HCT116 (cell line): ENCODE measurements around the gene PRR5L. TPM values are rescaled to one million over a fixed set of nuclear protein-coding genes. Genes with fewer than 3 reads are reported as not detected.

Experiments used
- ATAC-seq: fragments of 200-7000 bp; cut with Tn5 transposase; 2 replicates; pipeline ENCODE4 v1.9.1; 2020; ENCODE audit warnings: mild to moderate bottlenecking, moderate library complexity
- BruUV-seq: library from RNA; stranded (reverse); fragments of 400-500 nt; replicated peaks from 2 replicates; lab custom pipeline; 2021; lab: Mats Ljungman, UMichigan
- CTCF ChIA-PET: fragments of 300-600 bp; sonication (Branson Sonifier 250); formaldehyde crosslinking; loops from one replicate; lab custom pipeline; 2021; ENCODE audit warnings: antibody characterized with exemption; lab: Charles Lee
- POLR2A ChIA-PET: fragments of 300-600, 350-600 bp; sonication (Branson Sonifier 250); formaldehyde crosslinking; loops from one replicate; lab custom pipeline; 2021; ENCODE audit warnings: antibody characterized with exemption; lab: Charles Lee
- RAD21 ChIA-PET, 2 experiments: fragments of 300-600 bp; sonication (Branson Sonifier 250); formaldehyde crosslinking; loops; one replicate each; lab custom pipeline; 2023; ENCODE audit warnings: low total read pairs in 2 of 2; ENCODE audit not compliant: uncharacterized antibody in 2 of 2, unreplicated experiment in 2 of 2, low non-redundant PET in 1 of 2; lab: Charles Lee
- DNase-seq: peaks from one replicate; pipeline ENCODE4 v3.0.0-alpha.2; 2010; ENCODE audit warnings: low read depth, low spot score
- H2AFZ ChIP-seq: fragments of 200-600 bp; shearing (Covaris generic), sonication (generic); 2 replicates; pipeline ENCODE4 v1.6.1; 2017; ENCODE audit warnings: low read depth, mixed run types, mixed read lengths, antibody characterized with exemption, low read length; ENCODE audit not compliant: poor library complexity, severe bottlenecking
- H3K27ac ChIP-seq: 2 replicates; pipeline ENCODE4 v1.5.1; 2012; ENCODE audit warnings: low read depth, low read length
- H3K27me3 ChIP-seq: fragments of 200-600 bp; sonication (generic); 2 replicates; pipeline ENCODE4 v1.6.1; 2016; ENCODE audit warnings: mixed run types, low read length, mixed read lengths; ENCODE audit not compliant: insufficient read depth
- H3K36me3 ChIP-seq, 2 experiments: fragments of 200-500 bp in 1 of 2; fragments of 200-600 bp in 1 of 2; sonication (Bioruptor generic) in 1 of 2; sonication (generic) in 1 of 2; 2 replicates each; pipeline versions ENCODE4 v1.5.1 to v1.6.1; 2014 to 2016; ENCODE audit warnings: low read length in 2 of 2, inconsistent platforms in 1 of 2, mixed read lengths in 1 of 2, mixed run types in 1 of 2; ENCODE audit not compliant: insufficient read depth in 2 of 2, control insufficient read depth in 1 of 2
- H3K4me1 ChIP-seq, 2 experiments: fragments of 200-600 bp in 1 of 2; sonication (generic) in 1 of 2; 2 replicates each; pipeline versions ENCODE4 v1.5.1 to v1.6.1; 2012 to 2017; ENCODE audit warnings: low read length in 2 of 2, inconsistent platforms in 1 of 2, mild to moderate bottlenecking in 1 of 2, mixed read lengths in 1 of 2, mixed run types in 1 of 2, moderate library complexity in 1 of 2; ENCODE audit not compliant: insufficient read depth in 2 of 2, control insufficient read depth in 1 of 2
- H3K4me2 ChIP-seq: fragments of 200-600 bp; sonication (generic); 2 replicates; pipeline ENCODE4 v1.6.1; 2017; ENCODE audit warnings: mixed run types, low read length, mixed read lengths
- H3K4me3 ChIP-seq, 2 experiments: fragments of 200-600 bp in 1 of 2; sonication (generic) in 1 of 2; replicated peaks in 1 of 2; 2 replicates each; pipeline ENCODE4 v1.5.1; 2011 to 2016; ENCODE audit warnings: low read length in 2 of 2, control low read depth in 1 of 2, low read depth in 1 of 2, mild to moderate bottlenecking in 1 of 2, mixed read lengths in 1 of 2, mixed run types in 1 of 2
- H3K79me2 ChIP-seq: fragments of 200-600 bp; sonication (generic); 2 replicates; pipeline ENCODE4 v1.6.1; 2017; ENCODE audit warnings: mild to moderate bottlenecking, mixed run types, low read length, moderate library complexity, mixed read lengths; ENCODE audit not compliant: insufficient read depth
- H3K9ac ChIP-seq: fragments of 200-600 bp; sonication (generic); 2 replicates; pipeline ENCODE4 v1.6.1; 2016; ENCODE audit warnings: low read length, mixed read lengths
- H3K9me2 ChIP-seq: fragments of 200-600 bp; sonication (generic), shearing (Covaris generic); 2 replicates; pipeline ENCODE4 v1.6.1; 2017; ENCODE audit warnings: mixed run types, mild to moderate bottlenecking, moderate library complexity; ENCODE audit not compliant: insufficient read depth
- H3K9me3 ChIP-seq, 2 experiments: fragments of 200-500 bp in 1 of 2; fragments of 200-600 bp in 1 of 2; sonication (Bioruptor generic) in 1 of 2; sonication (generic) in 1 of 2; 2 replicates each; pipeline ENCODE4 v1.6.1; 2014 to 2017; ENCODE audit warnings: low read length in 2 of 2, mixed read lengths in 2 of 2, inconsistent platforms in 1 of 2, low read depth in 1 of 2, mild to moderate bottlenecking in 1 of 2, mixed run types in 1 of 2, moderate library complexity in 1 of 2; ENCODE audit not compliant: control insufficient read depth in 1 of 2, insufficient read depth in 1 of 2
- H4K20me1 ChIP-seq: fragments of 200-600 bp; sonication (generic), shearing (Covaris generic); 2 replicates; pipeline ENCODE4 v1.6.1; 2017; ENCODE audit warnings: mixed run types, mild to moderate bottlenecking, moderate library complexity; ENCODE audit not compliant: insufficient read depth
- CBX3 ChIP-seq: IDR thresholded peaks from 2 replicates; pipeline ENCODE4 v1.6.1; 2012; ENCODE audit warnings: low read depth
- CEBPB ChIP-seq: IDR thresholded peaks from 2 replicates; pipeline ENCODE4 v1.6.1; 2012; ENCODE audit warnings: low read depth
- MAX ChIP-seq: IDR thresholded peaks from 2 replicates; pipeline ENCODE4 v1.6.1; 2012
- RAD21 ChIP-seq: IDR thresholded peaks from 2 replicates; pipeline ENCODE4 v1.6.1; 2012; ENCODE audit warnings: low read depth, mild to moderate bottlenecking
- SRF ChIP-seq: IDR thresholded peaks from 2 replicates; pipeline ENCODE4 v1.6.1; 2012; ENCODE audit warnings: low read depth
- TCF7L2 ChIP-seq: IDR thresholded peaks from 2 replicates; pipeline ENCODE4 v1.7.0; 2011; ENCODE audit warnings: borderline replicate concordance, inconsistent platforms; ENCODE audit not compliant: insufficient read depth, insufficient read length; ENCODE audit errors: extremely low read depth
- ZBTB33 ChIP-seq: IDR thresholded peaks from 2 replicates; pipeline ENCODE4 v1.6.1; 2011; ENCODE audit warnings: mild to moderate bottlenecking, low read length, moderate library complexity; ENCODE audit not compliant: insufficient replicate concordance; ENCODE audit errors: extremely low read depth
- intact Hi-C: fragments of 100-400 bp; cut with micrococcal nuclease; formaldehyde crosslinking; loops from 2 replicates; pipeline ENCODE4 v1.10.0; 2022
- total RNA-seq: library from RNA; stranded (reverse); gene quantifications from one replicate; pipeline ENCODE4 v1.2.1, GENCODE V29; 2021; ENCODE audit not compliant: unreplicated experiment

Gene PRR5L
- total RNA-seq, 1 experiment from 2014 or later, result 0.47 TPM

- ChIA-PET CTCF (no interaction called here), POLR2A (no interaction called here)
Observed at GRCh38 chr11:36512016-36512415, 215.9 kb downstream of the PRR5L start.

More at GRCh38 chr11:36512016-36512415, 215.9 kb downstream of the PRR5L start:
- no peak overlapping the region for H3K9ac ChIP-seq
- H2AFZ ChIP-seq, result no peak overlapping the region
- no peaks in the 10 kb centered on the region for H3K27me3 ChIP-seq
- no peaks in the 10 kb centered on the region for H4K20me1 ChIP-seq
- no peak overlapping the region for H3K4me2 ChIP-seq
- H3K9me2 ChIP-seq, result no peaks in the 10 kb centered on the region
- peaks cover 18% of the 10 kb centered on the region for H3K79me2 ChIP-seq
- DNase-seq (no peak), ATAC-seq (no peak)
- H3K36me3 ChIP-seq, result no peaks in the 10 kb centered on the region; a peak in 1 of 4 replicates
- intact Hi-C loops, result no loop called here
- RAD21 ChIA-PET, result no interaction called here
- H3K4me3 ChIP-seq, result no peak overlapping the region
- no peak overlapping the region for H3K27ac ChIP-seq
- no TSS peak for BruUV-seq
- no peak for TF ChIP-seq CBX3
- TF ChIP-seq MAX, result no peak
- no peak for TF ChIP-seq CEBPB
- TF ChIP-seq RAD21, result no peak
- no peak for TF ChIP-seq TCF7L2
- TF ChIP-seq ZBTB33, result no peak
- no peak for TF ChIP-seq SRF
- peaks cover 0 to 12% of the 10 kb centered on the region in 2 experiments; a peak in 1 of 4 replicates for H3K4me1 ChIP-seq
- no peaks in the 10 kb centered on the region for H3K9me3 ChIP-seq
